ENCODE measurements around the gene GPR39. TPM values are rescaled to one million over a fixed set of nuclear protein-coding genes. Genes with fewer than 3 reads are reported as not detected.

GPR39 gene
- total RNA-seq, 2 experiments from 2014 or later = not detected

DNA sequence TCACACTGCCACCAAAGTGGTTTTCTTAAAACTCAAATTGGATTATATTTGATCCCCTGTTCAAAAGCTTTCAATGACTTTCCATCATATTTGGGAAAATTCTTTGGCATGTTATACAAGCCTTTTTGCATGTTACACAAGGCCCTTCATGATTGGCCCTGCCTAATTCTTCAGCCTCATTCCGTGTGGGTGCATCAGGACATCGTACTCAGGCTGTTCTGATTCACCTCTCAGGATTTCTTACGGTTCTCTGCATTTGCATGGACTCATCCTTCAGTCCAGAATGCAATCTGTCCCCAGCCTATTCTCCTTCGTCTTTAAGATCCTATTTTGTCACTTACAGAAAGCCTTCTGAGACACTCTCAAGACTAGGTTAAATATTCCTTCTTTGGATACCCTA, 145.6 kb downstream of the GPR39 start:
- Mint-ChIP-seq H3K27ac (no peak overlapping the region), H3K27me3 (ENCODE audit: low read depth) (no peaks in the 10 kb centered on the region), H3K4me1 (ENCODE audit: low read depth) (no peaks in the 10 kb centered on the region), H3K9me3 (ENCODE audit: insufficient read depth) (peaks cover 10% of the 10 kb centered on the region), H3K4me3 (no peak overlapping the region), H3K36me3 (ENCODE audit: low read depth) (no peaks in the 10 kb centered on the region)
- CTCF ChIA-PET = no interaction called here
- no peak for DNase-seq
- POLR2A ChIA-PET = no interaction called here
- ATAC-seq = no peak

DNA sequence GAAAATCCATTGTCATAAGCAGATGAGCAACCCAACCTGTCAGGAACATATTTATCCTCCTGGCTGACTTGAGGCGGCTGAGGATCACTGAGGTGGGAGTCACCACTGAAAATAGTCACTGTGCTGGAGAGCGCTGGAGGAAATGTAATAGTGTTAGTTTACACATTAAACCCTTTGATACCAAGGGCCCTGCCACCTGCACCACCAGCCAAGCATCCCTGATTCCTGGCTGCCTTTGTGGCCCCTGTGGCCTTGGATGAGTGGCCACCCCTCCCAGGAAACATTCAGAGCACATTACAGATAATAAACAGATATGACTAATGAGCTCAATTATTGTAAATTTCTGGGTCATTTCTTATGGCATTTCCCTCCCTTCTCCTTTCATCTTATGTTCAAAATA, 147.5 kb downstream of the GPR39 start:
- no peaks in the 10 kb centered on the region for H3K4me1 Mint-ChIP-seq (ENCODE audit: low read depth)
- ChIA-PET CTCF (no interaction called here), POLR2A (no interaction called here)
- no peak for DNase-seq
- ATAC-seq = no peak
- no peak overlapping the region for H3K27ac Mint-ChIP-seq
- H3K36me3 Mint-ChIP-seq (ENCODE audit: low read depth) = no peaks in the 10 kb centered on the region
- H3K27me3 Mint-ChIP-seq (ENCODE audit: low read depth) = no peaks in the 10 kb centered on the region
- no peak overlapping the region for H3K4me3 Mint-ChIP-seq
- H3K9me3 Mint-ChIP-seq (ENCODE audit: insufficient read depth) = peaks cover 7% of the 10 kb centered on the region

DNA sequence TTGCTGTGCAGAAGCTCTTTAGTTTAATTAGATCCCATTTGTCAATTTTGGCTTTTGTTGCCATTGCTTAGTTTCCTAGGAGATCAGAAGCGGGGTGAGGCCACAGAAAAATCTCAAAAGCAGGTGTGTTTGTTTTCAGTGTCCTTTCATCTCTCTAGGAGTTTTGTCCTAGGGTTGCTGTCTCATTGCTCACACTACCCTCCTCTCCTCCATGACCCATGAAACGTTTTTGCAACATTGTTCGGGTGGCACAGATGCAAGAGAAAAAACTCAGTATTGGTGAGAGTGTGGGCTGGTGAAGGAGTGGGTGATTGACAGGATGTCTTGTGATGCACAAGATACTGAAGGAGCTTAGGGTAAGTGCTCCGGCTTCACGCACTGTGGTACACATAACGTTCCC, 149.8 kb downstream of the GPR39 start:
- CTCF ChIA-PET = no interaction called here
- H3K4me1 Mint-ChIP-seq (ENCODE audit: low read depth) = no peaks in the 10 kb centered on the region

DNA sequence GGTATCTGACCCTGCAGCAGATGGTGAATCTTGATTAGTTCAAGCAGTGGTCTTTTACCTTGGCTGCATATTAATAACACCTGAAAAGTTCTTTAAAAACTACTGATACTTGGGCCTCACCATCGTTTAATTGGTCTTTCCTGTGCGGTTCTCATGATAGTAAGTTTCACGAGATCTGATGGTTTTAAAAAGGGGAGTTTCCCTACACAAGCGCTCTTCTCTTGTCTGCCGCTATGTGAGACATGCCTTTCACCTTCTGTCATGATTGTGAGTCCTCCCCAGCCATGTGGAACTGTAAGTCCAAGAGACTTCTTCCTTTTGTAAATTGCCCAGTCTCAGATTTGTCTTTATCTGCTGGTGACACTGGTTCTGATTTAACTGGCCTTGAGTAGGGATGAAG, 151.1 kb downstream of the GPR39 start:
- ChIA-PET CTCF (no interaction called here), POLR2A (no interaction called here)
- no peaks in the 10 kb centered on the region for H3K36me3 Mint-ChIP-seq (ENCODE audit: low read depth)
- H3K27me3 Mint-ChIP-seq (ENCODE audit: low read depth) = no peaks in the 10 kb centered on the region
- no peak overlapping the region for H3K27ac Mint-ChIP-seq
- peaks cover 7% of the 10 kb centered on the region for H3K9me3 Mint-ChIP-seq (ENCODE audit: insufficient read depth)
- no peak overlapping the region for H3K4me3 Mint-ChIP-seq
- no peak for DNase-seq
- H3K4me1 Mint-ChIP-seq (ENCODE audit: low read depth) = no peaks in the 10 kb centered on the region
- no peak for ATAC-seq

More for the DNA sequence above, 149.8 kb downstream of the GPR39 start:
- DNase-seq (no peak), ATAC-seq (no peak)
- no peak overlapping the region for H3K27ac Mint-ChIP-seq
- no peak overlapping the region for H3K4me3 Mint-ChIP-seq
- peaks cover 7% of the 10 kb centered on the region for H3K9me3 Mint-ChIP-seq (ENCODE audit: insufficient read depth)
- no peaks in the 10 kb centered on the region for H3K27me3 Mint-ChIP-seq (ENCODE audit: low read depth)
- POLR2A ChIA-PET = no interaction called here
- no peaks in the 10 kb centered on the region for H3K36me3 Mint-ChIP-seq (ENCODE audit: low read depth)

DNA sequence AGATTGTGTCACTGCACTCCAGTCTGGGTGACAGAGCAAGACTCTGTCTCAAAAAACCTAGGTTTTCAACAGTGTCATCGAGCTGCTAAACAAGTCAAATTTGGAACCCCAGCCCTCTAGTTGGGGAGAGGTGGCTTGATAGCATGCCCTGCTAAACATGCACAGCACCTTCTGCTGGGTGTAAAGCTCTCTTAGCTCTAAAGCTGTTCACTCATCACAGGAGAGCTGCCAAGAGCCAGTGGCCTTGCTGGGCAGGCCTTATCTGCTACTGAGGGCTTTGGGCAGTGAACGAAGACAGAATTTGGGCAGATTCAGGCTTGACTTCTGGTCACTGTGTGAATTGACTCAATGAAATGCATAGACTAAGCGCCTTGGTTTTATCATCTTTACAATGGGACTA, 152.1 kb downstream of the GPR39 start:
- POLR2A ChIA-PET = no interaction called here
- CTCF ChIA-PET = no interaction called here
- peaks cover 7% of the 10 kb centered on the region for H3K9me3 Mint-ChIP-seq (ENCODE audit: insufficient read depth)
- no peak overlapping the region for H3K27ac Mint-ChIP-seq
- no peaks in the 10 kb centered on the region for H3K27me3 Mint-ChIP-seq (ENCODE audit: low read depth)
- DNase-seq = no peak
- H3K4me1 Mint-ChIP-seq (ENCODE audit: low read depth) = no peaks in the 10 kb centered on the region
- H3K4me3 Mint-ChIP-seq = no peak overlapping the region
- no peak for ATAC-seq
- H3K36me3 Mint-ChIP-seq (ENCODE audit: low read depth) = no peaks in the 10 kb centered on the region

DNA sequence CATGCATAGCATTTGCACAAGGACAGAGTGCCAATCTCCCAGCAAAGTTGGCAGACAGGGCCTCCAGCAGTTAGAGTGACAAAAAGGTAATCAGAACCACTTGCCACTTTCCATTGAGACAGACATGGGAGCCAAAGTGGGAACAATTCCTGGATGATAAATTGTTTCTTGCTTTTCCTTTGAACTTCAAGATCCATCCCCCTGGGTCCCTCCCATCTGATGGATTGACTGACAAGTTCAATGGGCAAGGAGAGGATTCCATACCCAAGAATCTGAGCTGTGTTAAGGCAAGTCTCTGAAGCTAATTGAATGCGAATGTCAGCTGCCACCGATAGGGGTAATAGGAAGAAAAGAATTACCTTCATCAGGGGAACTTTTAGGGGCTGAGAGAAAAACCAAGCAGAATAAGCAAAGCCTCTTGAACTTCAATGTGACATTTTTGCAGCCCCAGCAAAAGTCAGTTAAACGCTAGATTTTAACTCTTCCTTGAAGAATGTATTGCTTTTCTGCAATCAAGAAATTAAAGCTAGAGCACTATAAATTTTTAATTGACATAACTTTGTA, 156.9 kb downstream of the GPR39 start:
- H3K36me3 Mint-ChIP-seq (ENCODE audit: low read depth) = no peaks in the 10 kb centered on the region
- DNase-seq = no peak
- ATAC-seq = no peak
- H3K27me3 Mint-ChIP-seq (ENCODE audit: low read depth) = no peaks in the 10 kb centered on the region
- ChIA-PET POLR2A (no interaction called here), CTCF (interaction anchor here (0.6 kb wide), 1 partner anchor 12 kb away, joined by 3 read pairs; no protein-coding TSS in a partner anchor)
- H3K4me1 Mint-ChIP-seq (ENCODE audit: low read depth) = no peaks in the 10 kb centered on the region
- H3K9me3 Mint-ChIP-seq (ENCODE audit: insufficient read depth) = no peaks in the 10 kb centered on the region
- no peak overlapping the region for H3K4me3 Mint-ChIP-seq
- no peak overlapping the region for H3K27ac Mint-ChIP-seq

DNA sequence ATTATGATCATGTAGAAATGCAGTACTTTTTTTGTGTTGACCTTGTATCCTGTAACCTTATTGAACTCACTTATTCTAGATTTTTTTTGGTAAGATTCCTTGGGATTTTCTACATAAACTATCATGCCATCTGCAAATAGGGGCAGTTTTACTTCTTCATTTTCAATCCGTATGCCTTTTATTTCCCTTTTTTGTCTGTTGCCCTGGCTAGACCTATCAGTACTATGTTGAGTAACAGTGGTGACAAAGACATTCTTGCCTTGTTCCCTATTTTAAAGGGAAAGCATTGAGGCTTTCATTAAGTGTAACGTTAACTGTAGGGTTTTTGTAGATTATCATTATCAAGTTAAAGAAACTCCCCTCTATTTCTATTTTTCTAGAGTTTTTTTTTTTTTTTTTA, 161.1 kb downstream of the GPR39 start:
- Mint-ChIP-seq H3K4me1 (ENCODE audit: low read depth) (no peaks in the 10 kb centered on the region), H3K9me3 (ENCODE audit: insufficient read depth) (no peaks in the 10 kb centered on the region), H3K36me3 (ENCODE audit: low read depth) (no peaks in the 10 kb centered on the region), H3K4me3 (no peak overlapping the region), H3K27ac (no peak overlapping the region), H3K27me3 (ENCODE audit: low read depth) (no peaks in the 10 kb centered on the region)
- CTCF ChIA-PET = no interaction called here
- DNase-seq = no peak
- POLR2A ChIA-PET = no interaction called here
- no peak for ATAC-seq

DNA sequence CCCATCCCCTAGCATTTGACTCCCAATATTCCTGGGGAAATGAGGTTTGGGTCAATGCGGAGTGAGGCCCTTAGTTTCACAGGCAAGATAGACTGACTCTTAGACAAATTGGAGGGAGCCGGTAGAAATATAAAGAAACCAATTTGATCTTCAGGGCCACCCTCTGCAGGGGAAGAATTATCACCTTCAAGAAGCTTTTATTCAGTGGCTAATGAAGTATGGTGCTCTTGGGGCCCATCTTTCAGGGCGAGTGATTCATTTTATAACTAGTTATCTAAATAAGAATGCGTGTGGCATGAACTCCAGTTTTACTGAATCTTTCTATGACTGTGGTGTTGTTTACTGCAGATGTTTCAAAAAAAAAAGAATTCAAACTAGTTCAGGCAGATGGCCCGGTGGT, 165.0 kb downstream of the GPR39 start:
- CTCF ChIA-PET = no interaction called here
- no peaks in the 10 kb centered on the region for H3K9me3 Mint-ChIP-seq (ENCODE audit: insufficient read depth)
- no peaks in the 10 kb centered on the region for H3K36me3 Mint-ChIP-seq (ENCODE audit: low read depth)
- no peak overlapping the region for H3K27ac Mint-ChIP-seq
- H3K4me1 Mint-ChIP-seq (ENCODE audit: low read depth) = no peaks in the 10 kb centered on the region
- DNase-seq (no peak), ATAC-seq (no peak)
- POLR2A ChIA-PET = no interaction called here
- no peak overlapping the region for H3K4me3 Mint-ChIP-seq
- no peaks in the 10 kb centered on the region for H3K27me3 Mint-ChIP-seq (ENCODE audit: low read depth)

DNA sequence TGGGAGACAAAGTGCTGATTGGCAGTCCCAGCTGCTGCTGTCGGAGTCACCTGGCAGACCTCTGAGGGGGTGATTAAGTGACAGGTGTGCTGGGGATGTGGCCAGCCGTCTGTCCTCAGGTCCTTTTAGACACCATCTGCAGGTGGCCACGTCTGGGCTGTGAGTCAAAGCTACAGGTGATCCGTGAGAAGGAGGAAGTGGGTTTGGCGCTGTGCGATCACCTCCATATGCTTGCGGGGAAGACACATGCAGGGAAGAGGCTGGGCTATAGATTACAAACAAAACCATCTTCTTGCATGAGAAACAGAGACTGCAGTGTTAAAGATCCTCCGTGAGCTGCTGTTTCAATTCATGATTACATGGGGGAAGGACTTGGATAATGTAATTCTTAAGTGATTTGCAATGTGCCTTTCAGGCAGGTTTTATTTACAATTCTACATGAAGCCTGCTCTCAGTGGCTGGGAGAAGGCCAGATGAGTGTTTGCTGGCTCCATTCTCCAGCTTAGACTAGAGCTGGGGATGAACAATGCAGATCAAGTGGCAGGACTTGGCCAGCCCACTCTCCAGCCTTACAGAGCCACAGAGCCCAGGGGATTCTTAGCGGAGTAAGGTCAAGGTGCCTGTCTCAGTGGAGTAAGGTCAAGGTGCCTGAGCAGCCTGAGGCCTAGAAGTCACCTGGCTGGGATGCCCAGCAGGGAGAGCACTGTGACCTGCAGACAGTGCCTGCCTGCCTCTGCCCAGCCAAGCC, 165.6 kb downstream of the GPR39 start:
- no peak overlapping the region for H3K4me3 Mint-ChIP-seq
- H3K9me3 Mint-ChIP-seq (ENCODE audit: insufficient read depth) = no peaks in the 10 kb centered on the region
- no peaks in the 10 kb centered on the region for H3K36me3 Mint-ChIP-seq (ENCODE audit: low read depth)
- no peaks in the 10 kb centered on the region for H3K27me3 Mint-ChIP-seq (ENCODE audit: low read depth)
- no peak for ATAC-seq
- no peak for DNase-seq
- CTCF ChIA-PET = no interaction called here
- no peaks in the 10 kb centered on the region for H3K4me1 Mint-ChIP-seq (ENCODE audit: low read depth)
- POLR2A ChIA-PET = no interaction called here
- no peak overlapping the region for H3K27ac Mint-ChIP-seq

DNA sequence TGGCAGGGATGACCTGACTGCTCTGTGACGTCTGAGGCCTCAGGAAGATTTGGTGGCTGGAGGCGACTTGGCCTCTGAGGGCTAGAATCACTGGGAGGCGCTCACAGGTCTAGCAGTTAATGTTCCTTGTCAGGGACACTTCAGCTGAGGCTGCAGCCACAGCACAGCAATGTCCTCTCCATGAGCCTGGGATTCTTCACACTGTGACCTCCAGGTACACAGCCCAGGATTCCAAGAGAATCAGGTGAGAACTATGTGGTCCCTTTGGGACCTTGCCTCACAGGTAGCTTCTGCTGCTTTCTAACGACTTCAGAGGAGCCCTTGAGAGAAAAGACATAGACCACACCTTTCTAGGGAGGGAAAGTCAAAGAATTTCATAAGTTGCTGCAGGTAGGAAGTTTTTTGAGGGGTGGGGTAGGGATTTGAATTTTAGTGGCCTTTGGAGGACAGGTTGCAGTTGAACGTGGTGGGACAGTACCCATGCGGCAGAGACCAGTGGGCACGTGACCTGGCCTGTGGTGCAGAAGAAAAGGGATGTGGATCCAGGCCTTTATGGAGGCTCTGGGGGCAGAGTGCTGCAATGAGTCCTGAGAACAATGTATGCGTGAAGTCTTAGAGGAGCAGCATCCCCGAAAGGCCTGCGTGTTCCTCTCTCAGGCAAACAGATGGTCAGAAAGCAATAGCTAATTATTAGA, 167.2 kb downstream of the GPR39 start:
- Mint-ChIP-seq H3K27ac (no peak overlapping the region), H3K27me3 (ENCODE audit: low read depth) (no peaks in the 10 kb centered on the region), H3K4me1 (ENCODE audit: low read depth) (no peaks in the 10 kb centered on the region), H3K36me3 (ENCODE audit: low read depth) (no peaks in the 10 kb centered on the region), H3K9me3 (ENCODE audit: insufficient read depth) (no peaks in the 10 kb centered on the region), H3K4me3 (no peak overlapping the region)
- CTCF ChIA-PET = no interaction called here
- DNase-seq (no peak), ATAC-seq (no peak)
- POLR2A ChIA-PET = interaction anchor here (0.6 kb wide), 1 partner anchor 32 kb away, joined by 3 read pairs; no protein-coding TSS in a partner anchor

DNA sequence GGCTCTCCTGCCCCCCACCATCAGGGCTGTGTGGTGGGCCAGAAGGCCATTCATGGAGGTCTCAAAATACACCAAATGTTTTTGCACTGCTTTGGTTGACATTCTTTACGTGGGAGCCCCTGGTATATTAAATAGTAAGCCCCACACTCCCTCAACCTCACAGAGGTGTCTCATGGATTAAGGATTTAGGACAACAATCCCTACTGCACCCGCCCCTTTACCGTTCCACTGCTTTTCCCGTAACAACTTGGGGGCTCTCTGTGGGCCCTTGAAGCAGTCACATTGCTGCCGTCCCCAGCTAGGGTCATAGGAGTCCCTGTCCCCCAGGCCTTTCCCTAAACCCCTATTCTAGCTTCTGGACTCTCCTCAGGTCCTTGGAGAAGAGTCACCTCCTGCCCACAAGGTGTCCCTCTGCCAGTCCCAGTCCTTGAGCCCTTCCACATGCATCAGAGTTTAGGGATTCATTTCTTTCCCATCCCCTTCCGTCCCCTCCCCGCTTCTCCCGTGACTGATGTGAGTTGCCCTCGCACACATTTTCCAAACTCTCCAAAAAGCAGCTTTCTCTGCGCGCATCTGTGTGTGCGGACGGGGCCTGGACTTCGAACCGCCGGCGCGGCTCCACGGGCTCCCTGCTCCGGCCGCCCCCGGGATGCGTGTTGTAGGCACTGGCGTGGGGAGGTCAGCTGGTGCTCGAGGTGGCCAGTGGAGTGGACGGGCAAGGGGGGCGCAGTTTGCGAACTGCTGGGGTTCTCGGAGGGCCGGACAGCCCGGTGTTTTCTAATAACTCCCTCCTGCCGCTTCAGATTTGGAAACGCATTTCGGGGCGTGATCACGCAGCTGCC, 168.6 kb downstream of the GPR39 start:
- no peak for DNase-seq
- no peak overlapping the region for H3K4me3 Mint-ChIP-seq
- no peaks in the 10 kb centered on the region for H3K27me3 Mint-ChIP-seq (ENCODE audit: low read depth)
- H3K27ac Mint-ChIP-seq = no peak overlapping the region
- no peaks in the 10 kb centered on the region for H3K36me3 Mint-ChIP-seq (ENCODE audit: low read depth)
- H3K9me3 Mint-ChIP-seq (ENCODE audit: insufficient read depth) = no peaks in the 10 kb centered on the region
- ChIA-PET POLR2A (no interaction called here), CTCF (no interaction called here)
- ATAC-seq = no peak
- no peaks in the 10 kb centered on the region for H3K4me1 Mint-ChIP-seq (ENCODE audit: low read depth)

DNA sequence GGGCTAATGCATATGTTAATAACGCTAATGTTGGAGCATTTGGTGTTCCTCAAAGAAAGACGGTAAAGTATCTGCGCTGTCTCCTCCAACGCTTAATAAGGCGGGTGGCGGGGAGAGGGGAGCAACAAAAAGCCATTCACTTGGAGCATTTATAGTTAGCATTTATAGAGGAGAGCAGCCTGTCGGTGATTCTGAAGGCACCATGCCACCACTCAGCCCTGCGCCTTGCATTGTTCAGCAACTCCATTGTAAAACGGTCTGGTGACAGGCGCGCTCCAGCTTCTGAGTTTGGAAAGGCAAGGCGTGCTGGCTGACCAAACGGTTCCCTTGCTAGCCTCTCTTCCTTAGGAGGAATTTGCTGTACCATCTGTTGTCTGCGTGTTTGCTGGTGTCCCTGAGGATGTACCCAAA, 169.5 kb downstream of the GPR39 start:
- POLR2A ChIA-PET = no interaction called here

More for the DNA sequence above, 169.5 kb downstream of the GPR39 start:
- CTCF ChIA-PET = no interaction called here
- no peak overlapping the region for H3K4me3 Mint-ChIP-seq
- no peaks in the 10 kb centered on the region for H3K4me1 Mint-ChIP-seq (ENCODE audit: low read depth)
- ATAC-seq = no peak
- DNase-seq = no peak
- no peaks in the 10 kb centered on the region for H3K36me3 Mint-ChIP-seq (ENCODE audit: low read depth)
- H3K27ac Mint-ChIP-seq = no peak overlapping the region
- no peaks in the 10 kb centered on the region for H3K27me3 Mint-ChIP-seq (ENCODE audit: low read depth)
- no peaks in the 10 kb centered on the region for H3K9me3 Mint-ChIP-seq (ENCODE audit: insufficient read depth)

Measured in activated CD8-positive, alpha-beta T cell treated with anti-CD3 and anti-CD28 coated beads, Interleukin-2, amount 10 ng/mL, durations not matched to agents 7 days and 5 days (primary cell).